K562 (cell line): ENCODE results near the gene TEX261. TPM values are rescaled to one million over a fixed set of nuclear protein-coding genes. Genes with fewer than 3 reads are reported as not detected.

ENCODE experiments used
- ATAC-seq: fragments of 200-7000 bp; cut with Tn5 transposase; 3 replicates; pipeline ENCODE4 v1.9.1; 2020; ENCODE audit warnings: moderate library complexity
- Bru-seq: library from RNA; stranded (reverse); fragments of 400-500 nt; gene quantifications from one replicate; lab custom pipeline; 2021; lab: Mats Ljungman, UMichigan
- BruChase-seq, 2 experiments: library from RNA; stranded (reverse); fragments of 400-500 nt; gene quantifications; one replicate each; lab custom pipeline; 2021; lab: Mats Ljungman, UMichigan
- BruUV-seq: library from RNA; stranded (reverse); fragments of 400-500 nt; replicated peaks from 2 replicates; lab custom pipeline; 2021; lab: Mats Ljungman, UMichigan
- CTCF ChIA-PET: fragments of 300-600 bp; formaldehyde crosslinking; extraction: SDS; loops from one replicate; lab custom pipeline; 2021; ENCODE audit warnings: low intra/inter-chr PET ratio; lab: Yijun Ruan, JAX
- POLR2A ChIA-PET: fragments of 300-600, 350-650 bp; sonication (Branson Sonifier 250); formaldehyde crosslinking; extraction: SDS; loops from one replicate; lab custom pipeline; 2021; ENCODE audit warnings: antibody characterized with exemption, inconsistent platforms; lab: Yijun Ruan, JAX
- DNase-seq, 4 experiments: peaks; one replicate each; pipeline versions ENCODE4 v3.0.0 to v3.0.0-alpha.2; 2011 to 2018; ENCODE audit warnings: low spot score in 3 of 4, mixed read lengths in 3 of 4; ENCODE audit errors: extremely low read depth in 1 of 4
- FAIRE-seq: peaks from 2 replicates; lab custom pipeline; 2011; peaks lifted over from hg19 to GRCh38; lab: Jason Lieb, UNC
- H2AFZ ChIP-seq: 2 replicates; pipeline ENCODE4 v1.6.0; 2011; ENCODE audit warnings: low read depth, low read length, control low read depth, inconsistent platforms
- H3K27ac ChIP-seq: fragments of 200-600 bp; 3 replicates; pipeline ENCODE4 v1.8.0; 2011; ENCODE audit warnings: low read depth, mild to moderate bottlenecking, control low read depth, inconsistent platforms, low read length, moderate library complexity, mixed read lengths; ENCODE audit errors: extremely low read depth
- H3K27me3 ChIP-seq, 2 experiments: fragments of 300-600 bp in 1 of 2; 2 replicates in 1 of 2; 3 replicates in 1 of 2; pipeline versions ENCODE4 v1.6.0 to v1.8.0; 2011; ENCODE audit warnings: inconsistent platforms in 2 of 2, low read length in 2 of 2, mild to moderate bottlenecking in 1 of 2, mixed read lengths in 1 of 2, moderate library complexity in 1 of 2; ENCODE audit not compliant: control insufficient read depth in 2 of 2, insufficient read depth in 2 of 2
- H3K36me3 ChIP-seq: fragments of 300-600 bp; 3 replicates; pipeline ENCODE4 v1.8.0; 2011; ENCODE audit warnings: mild to moderate bottlenecking, low read length, inconsistent platforms; ENCODE audit not compliant: control insufficient read depth, insufficient read depth
- H3K4me1 ChIP-seq, 2 experiments: fragments of 200-600 bp in 1 of 2; replicated peaks in 1 of 2; 2 replicates in 1 of 2; 3 replicates in 1 of 2; pipeline versions ENCODE4 v1.5.1 to v1.8.0; 2011; ENCODE audit warnings: inconsistent platforms in 2 of 2, low read length in 2 of 2, mild to moderate bottlenecking in 1 of 2, mixed read lengths in 1 of 2, moderate library complexity in 1 of 2; ENCODE audit not compliant: control insufficient read depth in 2 of 2, insufficient read depth in 2 of 2
- H3K4me2 ChIP-seq: 2 replicates; pipeline ENCODE4 v1.6.1; 2011; ENCODE audit warnings: low read length, control low read depth, inconsistent platforms, mixed read lengths; ENCODE audit not compliant: insufficient read depth
- H3K4me3 ChIP-seq: fragments of 200-600 bp; sonication (generic), shearing (Covaris generic); 2 replicates; pipeline ENCODE4 v1.5.1; 2016; ENCODE audit warnings: control low read depth, inconsistent platforms
- H3K79me2 ChIP-seq: fragments of 200-600 bp; 3 replicates; pipeline ENCODE4 v1.8.0; 2011; ENCODE audit warnings: low read length, inconsistent platforms; ENCODE audit not compliant: control insufficient read depth, insufficient read depth
- H3K9ac ChIP-seq, 2 experiments: 2 replicates each; pipeline versions ENCODE4 v1.6.0 to v1.6.1; 2011; ENCODE audit warnings: low read depth in 2 of 2, low read length in 2 of 2, control low read depth in 1 of 2, inconsistent platforms in 1 of 2, mild to moderate bottlenecking in 1 of 2, mixed read lengths in 1 of 2; ENCODE audit not compliant: insufficient read depth in 1 of 2
- H3K9me1 ChIP-seq: one replicate; pipeline ENCODE4 v1.6.0; 2011; ENCODE audit warnings: inconsistent platforms, mild to moderate bottlenecking, low read length, moderate library complexity; ENCODE audit not compliant: control insufficient read depth, insufficient read depth
- H3K9me3 ChIP-seq: replicated peaks from 2 replicates; pipeline ENCODE4 v1.5.1; 2011; ENCODE audit warnings: low read depth, low read length, inconsistent platforms; ENCODE audit not compliant: control insufficient read depth, insufficient read depth
- H4K20me1 ChIP-seq: replicated peaks from 2 replicates; pipeline ENCODE4 v1.6.1; 2011; ENCODE audit warnings: low read length, inconsistent platforms, mixed read lengths; ENCODE audit not compliant: control insufficient read depth, insufficient read depth
- BRD9 ChIP-seq: fragments of 450-650 bp; IDR thresholded peaks from 2 replicates; pipeline ENCODE4 v1.6.1; 2018; ENCODE audit warnings: low read depth; ENCODE audit not compliant: partially characterized antibody
- CHD4 ChIP-seq: fragments of 200-600 bp; sonication (generic); IDR thresholded peaks from 3 replicates; pipeline ENCODE4 v1.6.1; 2012; ENCODE audit warnings: low read depth, mild to moderate bottlenecking, mixed read lengths, low read length, inconsistent platforms; ENCODE audit not compliant: insufficient read depth, insufficient replicate concordance, poor library complexity, severe bottlenecking
- CREB1 ChIP-seq, 2 experiments: sonication (generic) in 1 of 2; formaldehyde crosslinking in 1 of 2; IDR thresholded peaks; 2 replicates each; pipeline versions ENCODE4 v1.6.1 to v1.8.0; 2012 to 2022; ENCODE audit warnings: inconsistent platforms in 1 of 2, mild to moderate bottlenecking in 1 of 2, missing genetic modification reagents in 1 of 2, moderate library complexity in 1 of 2
- GATAD2A ChIP-seq: fragments of 450-650 bp; IDR thresholded peaks from 2 replicates; pipeline ENCODE4 v1.6.1; 2017
- MEIS2 ChIP-seq: fragments of 450-650 bp; IDR thresholded peaks from 2 replicates; pipeline ENCODE4 v1.6.1; 2014; ENCODE audit warnings: mild to moderate bottlenecking; ENCODE audit not compliant: partially characterized antibody
- NCOA1 ChIP-seq: fragments of 450-650 bp; IDR thresholded peaks from 2 replicates; pipeline ENCODE4 v1.6.1; 2016; ENCODE audit warnings: low read depth
- NCOA6 ChIP-seq: fragments of 450-650 bp; IDR thresholded peaks from 2 replicates; pipeline ENCODE4 v1.6.1; 2017; ENCODE audit warnings: mild to moderate bottlenecking
- SMC3 ChIP-seq: conservative IDR thresholded peaks from 2 replicates; pipeline ENCODE4 v1.6.1; 2011; ENCODE audit warnings: low read depth, low read length, improper control_type of control experiment; ENCODE audit not compliant: insufficient read depth
- TBL1XR1 ChIP-seq, 2 experiments: IDR thresholded peaks; 2 replicates each; pipeline ENCODE4 v1.6.1; 2012; ENCODE audit warnings: improper control_type of control experiment in 2 of 2, low read length in 2 of 2, mild to moderate bottlenecking in 1 of 2
- XRCC5 ChIP-seq: fragments of 200-400 bp; formaldehyde crosslinking; IDR thresholded peaks from 2 replicates; pipeline ENCODE4 v1.6.1; 2017; ENCODE audit warnings: low read depth, mild to moderate bottlenecking, low read length
- ZBTB1 ChIP-seq: sonication (generic); formaldehyde crosslinking; IDR thresholded peaks from 2 replicates; pipeline ENCODE4 v1.8.1; 2023; ENCODE audit warnings: missing genetic modification reagents, low read depth, mild to moderate bottlenecking, borderline replicate concordance
- WGBS: fragments of 100-300 bp; shearing (Covaris generic); methylation state at CpG from one replicate; pipeline ENCODE4 v1.1.6; 2016; ENCODE audit warnings: low coverage, mixed read lengths; ENCODE audit not compliant: insufficient coverage; ENCODE audit errors: missing lambda C conversion rate; 5-methylcytosine and 5-hydroxymethylcytosine counted together
- in situ Hi-C: fragments of 300-500 bp; cut with MboI; formaldehyde crosslinking; loops from 4 replicates; pipeline ENCODE4 v1.15.0; 2018; ENCODE audit warnings: inconsistent platforms, mixed read lengths
- intact Hi-C: fragments of 100-400 bp; cut with micrococcal nuclease; formaldehyde crosslinking; loops from 2 replicates; pipeline ENCODE4 v1.14.2; 2022
- long read RNA-seq, 3 experiments: library from polyadenylated mRNA in 2 of 3; library from RNA in 1 of 3; unstranded in 2 of 3; stranded (forward) in 1 of 3; transcript quantifications; one replicate each; pipeline ENCODE4 v2.0.0, GENCODE V29; 2019 to 2022
- polyA minus RNA-seq, 3 experiments: library from RNA; depleted of rRNA, polyadenylated mRNA; stranded (reverse); fragments of >200 nt; gene quantifications; 2 replicates each; pipeline ENCODE4 v1.2.3, GENCODE V29; 2011
- polyA plus RNA-seq, 8 experiments: library from polyadenylated mRNA; depleted of rRNA in 4 of 8; stranded (reverse) in 5 of 8; unstranded in 3 of 8; fragments of >200 nt; fragmentation: Nextera tagmentation in 2 of 8; fragmentation: Illumina TruSeq in 1 of 8; extraction: Ambion mirVana in 2 of 8; extraction: Trizol in 1 of 8; gene quantifications; 2 replicates each; pipeline versions ENCODE4 v1.2.1 to v1.2.3, GENCODE V29; 2011 to 2014; ENCODE audit warnings: inconsistent platforms in 1 of 8, missing spikeins in 1 of 8
- total RNA-seq, 7 experiments: library from RNA; depleted of rRNA in 6 of 7; stranded (reverse); fragments of >200 nt in 6 of 7; fragmentation: Illumina TruSeq in 2 of 7; extraction: Trizol in 2 of 7; gene quantifications; 2 replicates each; pipeline versions ENCODE4 v1.2.1 to v1.2.3, GENCODE V29; 2011 to 2021; ENCODE audit warnings: low replicate concordance in 1 of 7

Gene TEX261
- total RNA-seq (2011; cell fraction: chromatin; rRNA removed; ENCODE audit: low replicate concordance) = 56.1 and 63.4 TPM in 2 replicates
- total RNA-seq (2011; cell fraction: nucleolus; rRNA removed) = 49.9 and 50.0 TPM in 2 replicates
- 70.2 and 95.7 TPM in 2 replicates for total RNA-seq (2011; cell fraction: nucleoplasm; rRNA removed)
- total RNA-seq (2014; rRNA removed) (18.3 and 29.7 TPM in 2 replicates), total RNA-seq (2014; rRNA removed; fragmentation: Illumina TruSeq; extraction: Trizol) (44.2 and 46.1 TPM in 2 replicates), total RNA-seq (2015; rRNA removed; fragmentation: Illumina TruSeq; extraction: Trizol) (53.0 and 56.9 TPM in 2 replicates), total RNA-seq (2021) (55.3 and 60.4 TPM in 2 replicates), polyA plus RNA-seq (2011; rRNA removed) (50.1 and 99.5 TPM in 2 replicates), polyA plus RNA-seq (2014; fragmentation: Illumina TruSeq; extraction: Trizol) (99.5 and 110 TPM in 2 replicates), polyA plus RNA-seq (2014; fragmentation: Nextera tagmentation; extraction: Ambion mirVana) (10 to 100 TPM; 11.9 to 16.7 TPM), polyA plus RNA-seq (2014; rRNA removed) (51.9 and 64.0 TPM in 2 replicates), polyA minus RNA-seq (2011; rRNA and poly(A)+ RNA removed) (27.1 and 69.7 TPM in 2 replicates), Bru-seq, nascent RNA (percentile 79 among the genes with signal in this experiment), BruChase-seq, experiment 1, labeled RNA remaining after a 2-hour chase (percentile 87 among the genes with signal in this experiment), BruChase-seq, experiment 2, labeled RNA remaining after a 6-hour chase (percentile 87 among the genes with signal in this experiment)
- polyA plus RNA-seq (2011; cell fraction: cytosol; rRNA removed) = 71.7 and 115 TPM in 2 replicates
- 67.7 and 143 TPM in 2 replicates for polyA plus RNA-seq (2011; cell fraction: nucleus; rRNA removed)
- polyA plus RNA-seq (2012) = 57.6 and 58.8 TPM in 2 replicates
- 20.5 and 38.0 TPM in 2 replicates for polyA minus RNA-seq (2011; cell fraction: cytosol; rRNA and poly(A)+ RNA removed)
- 14.7 and 15.2 TPM in 2 replicates for polyA minus RNA-seq (2011; cell fraction: nucleus; rRNA and poly(A)+ RNA removed)
- long read RNA-seq, experiment 1, transcript TEX261-201 (6 exons, 3,441 nt) = major isoform, 39 of 120 reads
- long read RNA-seq, experiment 1, transcript TEX261-202 (5 exons, 758 nt) = minor isoform, 11 of 120 reads
- long read RNA-seq, experiment 1, partial matches to known transcripts = 7 of 120 reads
- long read RNA-seq, experiment 1, other reads (novel, unspliced or antisense) = 62 of 120 reads
- long read RNA-seq, experiment 2, transcript TEX261-201 (6 exons, 3,441 nt) = major isoform, 58 of 79 reads
- long read RNA-seq, experiment 2, transcript TEX261-202 (5 exons, 758 nt) = minor isoform, 13 of 79 reads
- long read RNA-seq, experiment 2, partial matches to known transcripts = 2 of 79 reads
- long read RNA-seq, experiment 2, other reads (novel, unspliced or antisense) = 5 of 79 reads
- long read RNA-seq, experiment 3, transcript TEX261-202 (5 exons, 758 nt) = major isoform, 8 of 14 reads
- long read RNA-seq, experiment 3, transcript TEX261-201 (6 exons, 3,441 nt) = minor isoform, 5 of 14 reads
- long read RNA-seq, experiment 3, partial matches to known transcripts = 0 of 14 reads
- long read RNA-seq, experiment 3, other reads (novel, unspliced or antisense) = 1 of 14 reads

- no TSS peak for BruUV-seq
- in situ Hi-C loops = no loop called here
- peak within 1 kb of the TSS; percentile 76 to 99 for H3K9ac ChIP-seq
- TF ChIP-seq NCOA6 = 0 out of 2 replicates have a peak, but pooled peaks have one; percentile 28
- 0 out of 2 replicates have a peak, but pooled peaks have one; percentile 5 for TF ChIP-seq GATAD2A
- TF ChIP-seq SMC3 = 0 out of 2 replicates have a peak, but pooled peaks have one; percentile 30
- peak; percentile 58; the same call in 1 of the 2 replicates for TF ChIP-seq XRCC5
- TF ChIP-seq NCOA1 = no peak
- TF ChIP-seq BRD9 = no peak
- no peak for TF ChIP-seq CHD4
- TF ChIP-seq ZBTB1 = no peak; the same call in 1 of the 2 replicates
- no peak for TF ChIP-seq MEIS2
- TF ChIP-seq CREB1 (IDR thresholded peaks at IDR 0.05) = peak; percentile 47; the same call in 1 of the 2 replicates
- no peak for TF ChIP-seq CREB1 (CRISPR knock-in tag; IDR thresholded peaks at IDR 0.05)
- TF ChIP-seq TBL1XR1 (IDR thresholded peaks at IDR 0.05; ENCODE audit: low read length in 2 of 2) = peak in 1 of 2 experiments; percentile 55; a peak in 1 of 4 replicates
Observed at GRCh38 chr2:70994699-70995425, at the start of gene TEX261. TEX261 (minus strand) TSS chr2:70994873; CDS start chr2:70994757, 116 bp downstream.

More at GRCh38 chr2:70994699-70995425, at the start of gene TEX261:
- 1% methylated on average over 21 of the region's 65 CpGs for WGBS
- intact Hi-C loops = loop anchor here (10.0 kb wide), 1 partner anchor 140 kb away; the partner anchor contains the start of genes MCEE and MPHOSPH10
- H3K9me1 ChIP-seq = no peaks in the 10 kb centered on the region
- CTCF ChIA-PET = interaction anchor here (0.6 to 2.2 kb wide), 3 partner anchors 14 to 133 kb away, joined by 3 to 9 read pairs (median 3); no protein-coding TSS in a partner anchor
- peak within 1 kb of the TSS; percentile 100 for H2AFZ ChIP-seq
- peak within 1 kb of the TSS; percentile 65 for H3K27ac ChIP-seq
- ATAC-seq (peak; percentile 98), DNase-seq (peak; percentile 91 to 92 (median 91)), FAIRE-seq (peak; percentile 58)
- H3K27me3 ChIP-seq = no peaks in the 10 kb centered on the region
- peaks cover 9% of the 10 kb centered on the region; the same call in 1 of the 2 replicates for H4K20me1 ChIP-seq
- POLR2A ChIA-PET = no interaction called here
- peak within 1 kb of the TSS; percentile 96 for H3K4me2 ChIP-seq
- H3K9me3 ChIP-seq = no peaks in the 10 kb centered on the region
- peaks cover 30% of the 10 kb centered on the region for H3K36me3 ChIP-seq
- H3K4me1 ChIP-seq = peaks cover 12 to 22% of the 10 kb centered on the region in 2 experiments; a peak in 4 of 5 replicates
- H3K79me2 ChIP-seq = peaks cover 20% of the 10 kb centered on the region
- H3K4me3 ChIP-seq = peak within 1 kb of the TSS; percentile 87
